Osteocyte (in vitro differentiated cells): Measurements from ENCODE around the gene SPIRE2. TPM values are rescaled to one million over a fixed set of nuclear protein-coding genes. Genes with fewer than 3 reads are reported as not detected.
"Not testable (repeated sequence)": the region's sequence is repeated elsewhere in the genome, so short reads cannot be mapped to it uniquely, and the experiment has no call there.

Experiments used
- DNase-seq: peaks from one replicate; pipeline ENCODE4 v3.0.0; 2021; ENCODE audit warnings: mixed read lengths; ENCODE audit not compliant: unreplicated experiment; ENCODE audit errors: extremely low spot score
- H3K27ac Mint-ChIP-seq: one replicate; pipeline ENCODE4 v1.8.0; 2021; ENCODE audit warnings: mild to moderate bottlenecking, mixed read lengths; ENCODE audit not compliant: unreplicated experiment
- H3K27me3 Mint-ChIP-seq: one replicate; pipeline ENCODE4 v1.8.0; 2021; ENCODE audit warnings: mixed read lengths; ENCODE audit not compliant: unreplicated experiment
- H3K36me3 Mint-ChIP-seq: one replicate; pipeline ENCODE4 v1.8.0; 2021; ENCODE audit warnings: mixed read lengths; ENCODE audit not compliant: unreplicated experiment
- H3K4me1 Mint-ChIP-seq: one replicate; pipeline ENCODE4 v1.8.0; 2021; ENCODE audit warnings: mixed read lengths; ENCODE audit not compliant: unreplicated experiment
- H3K4me3 Mint-ChIP-seq: one replicate; pipeline ENCODE4 v1.8.0; 2021; ENCODE audit warnings: mild to moderate bottlenecking, moderate library complexity, mixed read lengths; ENCODE audit not compliant: unreplicated experiment
- H3K9me3 Mint-ChIP-seq: one replicate; pipeline ENCODE4 v1.8.0; 2021; ENCODE audit warnings: mixed read lengths; ENCODE audit not compliant: unreplicated experiment
- total RNA-seq: library from RNA; stranded (reverse); gene quantifications from 2 replicates; pipeline ENCODE4 v1.2.1, GENCODE V29; 2021
- TF ChIP-seq, protein P1 (sequence below): fragments of 200-600 bp; sonication (generic); IDR thresholded peaks from 2 replicates; pipeline ENCODE4 v1.5.0; 2021; ENCODE audit warnings: antibody characterized with exemption, mild to moderate bottlenecking, moderate library complexity

Gene SPIRE2
- total RNA-seq, 1 donor from 2014 or later, result 4.6 TPM

DNA sequence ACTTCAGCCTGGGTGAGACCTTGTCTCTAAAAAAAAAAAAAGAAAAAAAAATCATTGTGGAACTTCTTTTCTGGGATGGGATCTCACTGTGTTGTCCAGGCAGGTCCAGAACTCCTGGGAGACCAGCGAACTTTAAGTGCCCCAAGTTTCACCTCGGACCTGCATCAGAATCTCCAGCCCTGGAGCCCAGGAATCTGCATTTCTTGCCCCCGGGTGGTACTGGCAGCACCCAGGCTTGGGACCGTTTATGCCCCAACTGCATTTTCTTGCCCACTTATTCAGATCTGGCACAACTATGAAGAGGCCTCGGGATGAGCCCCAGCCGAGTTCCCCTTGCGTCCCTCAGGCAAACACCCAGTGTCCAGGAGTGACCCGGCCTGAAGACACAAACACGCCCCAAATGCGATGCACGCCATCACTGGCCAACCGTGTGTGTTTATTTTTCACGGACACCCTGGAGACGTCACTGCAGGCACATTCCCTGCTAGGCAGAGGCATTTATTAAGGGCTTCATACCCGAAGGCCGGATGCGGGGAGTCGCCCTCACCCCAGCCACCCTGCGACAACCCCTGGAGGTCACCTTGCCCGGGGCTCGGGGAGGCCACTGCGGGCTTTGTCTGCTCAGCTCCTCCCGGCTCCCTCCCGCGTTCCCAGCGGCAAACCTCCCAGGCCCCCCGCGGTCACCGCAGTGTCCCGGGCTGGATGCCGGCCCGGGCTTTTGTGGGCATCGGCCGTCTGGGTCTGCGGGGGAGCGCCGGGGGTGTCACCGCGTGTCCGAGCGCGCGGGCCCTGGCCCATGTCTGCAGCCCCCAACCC, 684 bp upstream of the SPIRE2 start:
- Mint-ChIP-seq H3K27ac (peak overlapping the region; percentile 67), H3K36me3 (no peaks in the 10 kb centered on the region), H3K4me1 (peaks cover 13% of the 10 kb centered on the region), H3K9me3 (no peaks in the 10 kb centered on the region), H3K27me3 (no peaks in the 10 kb centered on the region), H3K4me3 (peak overlapping the region; percentile 72)
- TF ChIP-seq, protein P1, sequence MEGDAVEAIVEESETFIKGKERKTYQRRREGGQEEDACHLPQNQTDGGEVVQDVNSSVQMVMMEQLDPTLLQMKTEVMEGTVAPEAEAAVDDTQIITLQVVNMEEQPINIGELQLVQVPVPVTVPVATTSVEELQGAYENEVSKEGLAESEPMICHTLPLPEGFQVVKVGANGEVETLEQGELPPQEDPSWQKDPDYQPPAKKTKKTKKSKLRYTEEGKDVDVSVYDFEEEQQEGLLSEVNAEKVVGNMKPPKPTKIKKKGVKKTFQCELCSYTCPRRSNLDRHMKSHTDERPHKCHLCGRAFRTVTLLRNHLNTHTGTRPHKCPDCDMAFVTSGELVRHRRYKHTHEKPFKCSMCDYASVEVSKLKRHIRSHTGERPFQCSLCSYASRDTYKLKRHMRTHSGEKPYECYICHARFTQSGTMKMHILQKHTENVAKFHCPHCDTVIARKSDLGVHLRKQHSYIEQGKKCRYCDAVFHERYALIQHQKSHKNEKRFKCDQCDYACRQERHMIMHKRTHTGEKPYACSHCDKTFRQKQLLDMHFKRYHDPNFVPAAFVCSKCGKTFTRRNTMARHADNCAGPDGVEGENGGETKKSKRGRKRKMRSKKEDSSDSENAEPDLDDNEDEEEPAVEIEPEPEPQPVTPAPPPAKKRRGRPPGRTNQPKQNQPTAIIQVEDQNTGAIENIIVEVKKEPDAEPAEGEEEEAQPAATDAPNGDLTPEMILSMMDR, result no peak
- no peak for DNase-seq

DNA sequence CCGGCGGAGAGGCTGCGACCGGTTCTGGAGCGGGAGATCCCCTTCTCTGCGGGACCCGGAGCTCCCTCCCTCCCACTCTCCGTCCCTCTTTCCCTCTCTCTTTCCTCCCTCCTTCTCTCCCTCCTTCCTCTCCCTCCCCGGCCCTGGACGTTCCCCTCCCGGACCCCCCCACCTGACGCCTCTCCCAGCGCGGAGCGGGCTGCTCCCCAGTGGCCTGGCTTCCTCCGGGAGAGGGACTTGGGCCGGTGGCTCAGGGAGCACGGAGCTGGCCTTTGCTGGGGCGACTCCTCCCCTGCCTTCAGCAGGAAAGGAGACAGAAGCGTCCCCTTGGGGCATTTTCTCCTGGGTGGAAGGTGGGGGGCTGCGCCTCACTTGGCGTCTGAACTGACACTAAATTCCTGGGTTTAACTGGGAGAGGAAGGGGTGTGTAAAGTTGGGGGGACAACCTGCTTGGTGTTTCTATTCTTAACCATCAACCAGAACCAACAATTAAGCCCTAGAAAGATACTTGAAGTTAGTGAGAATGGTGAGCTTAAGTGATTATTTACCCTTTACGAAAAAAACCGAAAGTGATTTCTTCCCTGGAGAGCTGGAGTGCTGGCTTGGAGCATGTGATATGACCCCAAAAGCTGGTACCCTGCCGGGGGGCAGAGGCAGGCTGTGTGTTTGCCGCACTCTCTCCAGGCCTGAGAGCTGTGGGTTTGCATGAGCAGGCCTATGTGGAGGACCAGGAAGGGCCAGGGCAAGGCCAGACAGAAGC, 775 bp downstream of the SPIRE2 start:
- Mint-ChIP-seq H3K4me1 (peaks cover 13% of the 10 kb centered on the region), H3K27ac (peak overlapping the region; percentile 65), H3K27me3 (no peaks in the 10 kb centered on the region), H3K36me3 (no peaks in the 10 kb centered on the region), H3K9me3 (no peaks in the 10 kb centered on the region), H3K4me3 (peak overlapping the region; percentile 71)
- TF ChIP-seq, protein P1, result no peak
- DNase-seq, result no peak

DNA sequence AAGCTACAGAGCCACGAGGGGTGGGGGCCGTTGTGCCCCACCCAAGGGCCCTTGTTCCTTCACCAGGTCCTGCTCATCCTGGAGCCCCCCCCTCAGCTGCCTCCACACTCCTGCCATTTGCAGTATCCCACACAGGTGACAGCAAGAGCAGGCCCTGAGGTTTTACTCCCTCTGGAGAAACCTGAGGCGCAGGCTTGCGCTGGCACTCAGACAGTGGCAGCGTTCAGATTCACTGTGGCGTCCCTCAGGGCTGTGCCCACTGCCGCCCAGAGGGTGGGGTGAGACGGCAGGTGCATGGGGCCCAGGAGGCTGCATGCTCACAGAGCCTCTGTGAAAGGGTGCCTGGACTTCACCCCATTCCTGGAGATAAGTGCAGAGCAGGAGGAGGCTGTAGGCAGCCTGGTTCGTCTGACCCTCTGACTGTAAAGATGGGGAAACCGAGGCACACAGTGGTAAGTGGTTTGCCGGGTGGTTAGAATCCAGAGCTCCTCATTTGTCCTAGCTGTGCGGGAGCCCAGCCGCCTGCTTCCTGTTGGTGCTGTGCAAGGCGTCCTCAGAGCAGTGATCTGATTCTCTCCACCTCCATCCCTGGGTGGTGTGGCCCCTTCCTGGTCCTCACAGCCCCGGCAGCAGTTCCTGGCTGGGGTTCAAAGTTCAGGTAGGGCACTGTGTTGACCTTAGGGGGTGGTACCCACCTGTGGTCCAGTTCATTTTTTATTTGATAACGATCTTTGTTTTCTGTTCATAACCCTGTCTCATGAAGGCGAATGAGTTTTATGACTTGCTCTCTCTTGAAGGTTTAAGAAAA, 1.6 kb downstream of the SPIRE2 start:
- no peak overlapping the region for H3K4me3 Mint-ChIP-seq
- H3K36me3 Mint-ChIP-seq, result no peaks in the 10 kb centered on the region
- peaks cover 13% of the 10 kb centered on the region for H3K4me1 Mint-ChIP-seq
- H3K27me3 Mint-ChIP-seq, result no peaks in the 10 kb centered on the region
- no peak for DNase-seq
- H3K27ac Mint-ChIP-seq, result no peak overlapping the region
- no peaks in the 10 kb centered on the region for H3K9me3 Mint-ChIP-seq
- TF ChIP-seq, protein P1, result no peak

DNA sequence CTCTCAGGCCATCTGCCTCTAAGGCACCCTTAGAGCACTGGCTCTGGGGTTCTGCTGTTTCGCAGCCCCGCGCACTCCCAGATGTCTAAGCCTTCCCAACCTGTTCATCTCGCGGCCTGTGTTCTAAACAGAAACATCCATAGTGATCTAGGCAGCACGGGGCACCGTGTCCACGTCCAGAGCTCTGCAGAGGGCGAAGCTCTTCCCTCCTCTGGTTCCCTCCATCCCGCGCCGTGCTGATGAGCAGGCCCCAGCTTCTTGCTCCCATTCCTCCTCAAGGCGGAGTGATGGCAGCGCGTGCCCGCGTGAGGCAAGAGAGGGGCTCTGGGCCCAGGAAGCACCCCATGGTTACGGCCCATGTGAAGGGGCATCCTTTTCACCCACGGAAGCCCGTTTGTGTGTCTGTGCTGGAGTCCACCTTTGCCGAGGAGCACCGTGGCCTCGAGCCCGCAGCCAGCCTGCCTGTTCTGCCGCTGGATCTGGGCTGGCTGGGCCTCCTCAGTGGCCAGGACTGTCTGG, 3.6 kb downstream of the SPIRE2 start:
- H3K27me3 Mint-ChIP-seq, result no peaks in the 10 kb centered on the region
- no peak overlapping the region for H3K27ac Mint-ChIP-seq
- H3K36me3 Mint-ChIP-seq, result no peaks in the 10 kb centered on the region
- H3K4me1 Mint-ChIP-seq, result peaks cover 13% of the 10 kb centered on the region
- H3K9me3 Mint-ChIP-seq, result no peaks in the 10 kb centered on the region
- no peak overlapping the region for H3K4me3 Mint-ChIP-seq
- TF ChIP-seq, protein P1, result no peak
- DNase-seq, result no peak

DNA sequence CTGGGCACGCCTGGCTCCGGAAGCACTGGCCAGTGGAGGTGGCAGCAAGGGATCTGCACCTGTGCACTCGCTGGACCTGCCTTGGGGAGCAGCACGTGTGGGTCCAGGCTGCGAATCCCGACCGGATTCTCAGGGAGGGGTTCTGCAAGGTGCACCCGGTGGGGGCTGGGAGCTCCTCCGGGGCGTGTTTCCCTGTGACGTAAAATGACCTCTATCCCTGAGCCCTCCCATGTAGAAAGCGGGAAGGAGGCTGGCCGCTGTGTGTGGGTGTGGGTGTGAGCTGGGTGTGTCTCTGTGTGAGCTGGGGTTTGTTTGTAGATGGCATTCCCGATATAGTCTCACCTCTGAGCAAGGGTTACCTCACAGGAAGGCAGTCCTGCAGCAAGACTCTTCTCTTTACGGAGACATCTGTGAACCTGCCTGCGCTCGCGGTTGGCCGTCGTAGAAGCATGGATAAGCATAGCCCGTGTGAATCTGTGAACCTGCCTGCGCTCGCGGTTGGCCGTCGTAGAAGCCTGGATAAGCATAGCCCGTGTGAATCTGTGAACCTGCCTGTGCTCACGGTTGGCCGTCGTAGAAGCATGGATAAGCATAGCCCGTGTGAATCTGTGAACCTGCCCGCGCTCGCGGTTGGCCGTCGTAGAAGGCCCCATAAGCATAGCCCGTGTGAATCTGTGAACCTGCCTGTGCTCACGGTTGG, 5.5 kb downstream of the SPIRE2 start:
- H3K4me1 Mint-ChIP-seq, result peaks cover 24% of the 10 kb centered on the region
- not testable (repeated sequence) for H3K4me3 Mint-ChIP-seq, DNase-seq, H3K9me3 Mint-ChIP-seq, H3K27me3 Mint-ChIP-seq, H3K27ac Mint-ChIP-seq, H3K36me3 Mint-ChIP-seq

DNA sequence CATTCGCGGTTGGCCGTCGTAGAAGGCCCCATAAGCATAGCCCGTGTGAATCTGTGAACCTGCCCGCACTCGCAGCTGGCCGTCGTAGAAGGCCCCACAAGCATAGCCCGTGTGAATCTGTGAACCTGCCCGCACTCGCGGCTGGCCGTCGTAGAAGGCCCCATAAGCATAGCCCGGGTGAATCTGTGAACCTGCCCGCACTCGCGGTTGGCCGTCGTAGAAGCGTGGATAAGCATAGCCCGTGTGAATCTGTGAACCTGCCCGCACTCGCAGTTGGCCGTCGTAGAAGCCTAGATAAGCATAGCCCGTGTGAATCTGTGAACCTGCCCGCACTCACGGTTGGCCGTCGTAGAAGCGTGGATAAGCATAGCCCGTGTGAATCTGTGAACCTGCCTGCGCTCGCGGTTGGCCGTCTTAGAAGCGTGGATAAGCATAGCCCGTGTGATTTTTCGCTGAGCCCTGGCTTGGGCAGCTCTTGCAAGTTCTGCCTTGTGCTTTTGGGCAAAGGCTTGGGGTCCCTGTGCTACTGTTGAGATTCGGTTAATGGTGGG, 6.6 kb downstream of the SPIRE2 start:
- H3K27me3 Mint-ChIP-seq, result not testable (repeated sequence)

DNA sequence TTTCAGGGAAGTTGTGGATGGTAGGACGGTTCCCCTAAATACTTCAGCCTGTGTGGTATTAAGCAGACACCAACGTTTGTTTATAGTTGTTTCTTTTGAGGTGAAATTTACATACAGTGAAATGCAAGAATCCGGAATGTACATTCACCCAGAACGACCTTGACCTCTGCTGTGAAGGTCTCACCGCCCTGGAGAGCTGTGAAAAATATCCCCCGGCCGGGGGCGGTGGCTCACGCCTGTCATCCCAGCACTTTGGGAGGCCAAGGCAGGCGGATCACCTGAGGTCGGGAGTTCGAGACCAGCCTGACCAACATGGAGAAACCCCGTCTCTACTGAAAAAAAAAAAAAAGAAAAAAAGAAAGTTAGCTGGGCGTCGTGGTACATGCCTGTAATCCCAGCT, 8.2 kb downstream of the SPIRE2 start:
- H3K27me3 Mint-ChIP-seq, DNase-seq, H3K4me3 Mint-ChIP-seq, H3K36me3 Mint-ChIP-seq, H3K27ac Mint-ChIP-seq, H3K9me3 Mint-ChIP-seq: not testable (repeated sequence)
- H3K4me1 Mint-ChIP-seq, result peaks cover 25% of the 10 kb centered on the region

More for the DNA sequence above, 6.6 kb downstream of the SPIRE2 start:
- H3K36me3 Mint-ChIP-seq, H3K4me3 Mint-ChIP-seq, H3K9me3 Mint-ChIP-seq, DNase-seq, H3K27ac Mint-ChIP-seq: not testable (repeated sequence)
- peaks cover 25% of the 10 kb centered on the region for H3K4me1 Mint-ChIP-seq
